ENCODE measurements around the gene SMAD4. TPM values are rescaled to one million over a fixed set of nuclear protein-coding genes. Genes with fewer than 3 reads are reported as not detected.

Gene SMAD4
- total RNA-seq, 1 experiment from 2014 or later = 172 TPM

GRCh38 chr18:51123481-51123880 lies 93.5 kb downstream of the SMAD4 start:
- Histone ChIP-seq H3K18ac (ENCODE audit: insufficient read length, low read depth, low read length) (no peak overlapping the region), H3K79me1 (ENCODE audit: insufficient read depth, low read depth, low read length, poor library complexity, severe bottlenecking) (no peaks in the 10 kb centered on the region), H3K9me3 (ENCODE audit: control insufficient read depth, low read depth, low read length) (no peaks in the 10 kb centered on the region), H3K79me2 (ENCODE audit: insufficient read depth, low read length) (no peaks in the 10 kb centered on the region), H2AFZ (ENCODE audit: low read length) (no peak overlapping the region), H3K4me2 (ENCODE audit: insufficient read depth, insufficient read length, low read length) (no peak overlapping the region), H3K14ac (ENCODE audit: insufficient read depth, low read length) (no peak overlapping the region), H3K27me3 (ENCODE audit: insufficient read depth, low read length) (no peaks in the 10 kb centered on the region), H2BK5ac (ENCODE audit: insufficient read length, low read length) (no peak overlapping the region), H3K23ac (ENCODE audit: insufficient read length, low read depth, low read length) (no peak overlapping the region), H3K9ac (ENCODE audit: extremely low read depth, insufficient read length, low read length) (no peak overlapping the region), H3K4me1 (ENCODE audit: insufficient read depth, low read length) (no peaks in the 10 kb centered on the region; the same call in 1 of the 2 replicates), H4K8ac (replicated peaks; ENCODE audit: insufficient read length, low read depth, low read length) (no peak overlapping the region), H2BK15ac (ENCODE audit: low read depth, low read length) (no peak overlapping the region), H2AK5ac (ENCODE audit: insufficient read length, low read length) (no peak overlapping the region), H2BK120ac (ENCODE audit: low read depth, low read length, poor library complexity, severe bottlenecking) (no peak overlapping the region), H2BK20ac (ENCODE audit: low read depth, low read length, poor library complexity, severe bottlenecking) (no peak overlapping the region), H3T11ph (ENCODE audit: low read length) (no peak overlapping the region), H4K5ac (ENCODE audit: insufficient read length, low read depth, low read length) (no peak overlapping the region), H4K91ac (ENCODE audit: insufficient read length, low read depth, low read length) (no peak overlapping the region), H3K23me2 (ENCODE audit: insufficient read length, low read depth, low read length, poor library complexity, severe bottlenecking) (no peaks in the 10 kb centered on the region), H2BK12ac (ENCODE audit: insufficient read length, low read depth, low read length) (no peak overlapping the region), H3K56ac (ENCODE audit: insufficient read length, low read depth, low read length) (no peak overlapping the region), H3K4ac (ENCODE audit: low read depth, low read length) (no peak overlapping the region), H3K27ac (ENCODE audit: insufficient read length, low read depth, low read length) (no peak overlapping the region), H4K20me1 (ENCODE audit: control insufficient read depth, insufficient read depth, insufficient read length) (no peaks in the 10 kb centered on the region)
- H3K4me3 Mint-ChIP-seq = no peak overlapping the region
- TF ChIP-seq CTCF (conservative IDR thresholded peaks at IDR 0.05) = no peak
- no CpG with 5 or more reads among the region's 10 CpGs for WGBS (ENCODE audit: extremely low coverage, insufficient read length, low lambda C conversion rate)
- no peak for DNase-seq
- peaks cover 12 to 25% of the 10 kb centered on the region in 2 experiments; a peak in 4 of 5 replicates for H3K9me3 Mint-ChIP-seq
- H3K27ac Mint-ChIP-seq = no peak overlapping the region
- peaks cover 15 to 18% of the 10 kb centered on the region in 2 experiments for H3K4me1 Mint-ChIP-seq
- H3K27me3 Mint-ChIP-seq (ENCODE audit: low read depth) = peaks cover 1% of the 10 kb centered on the region; the same call in 1 of the 2 replicates
- peaks cover 4 to 22% (median 16%) of the 10 kb centered on the region in 3 experiments; a peak in 5 of 7 replicates for H3K36me3 Mint-ChIP-seq (ENCODE audit: insufficient read depth in 1 of 3, low read depth in 3 of 3)

Measured in H9 (cell line).